HG03575 (cell line): Measurements from ENCODE around the gene GALP.
"Not testable (repeated sequence)": the region's sequence is repeated elsewhere in the genome, so short reads cannot be mapped to it uniquely, and the experiment has no call there.

ENCODE experiments used
- ATAC-seq: cut with Tn5 transposase; IDR thresholded peaks from one replicate; pipeline ENCODE4 v1.9.1; 2021; ENCODE audit not compliant: unreplicated experiment, insufficient number of reproducible peaks, low FRiP score; ENCODE audit errors: extremely low read depth

GALP gene

DNA sequence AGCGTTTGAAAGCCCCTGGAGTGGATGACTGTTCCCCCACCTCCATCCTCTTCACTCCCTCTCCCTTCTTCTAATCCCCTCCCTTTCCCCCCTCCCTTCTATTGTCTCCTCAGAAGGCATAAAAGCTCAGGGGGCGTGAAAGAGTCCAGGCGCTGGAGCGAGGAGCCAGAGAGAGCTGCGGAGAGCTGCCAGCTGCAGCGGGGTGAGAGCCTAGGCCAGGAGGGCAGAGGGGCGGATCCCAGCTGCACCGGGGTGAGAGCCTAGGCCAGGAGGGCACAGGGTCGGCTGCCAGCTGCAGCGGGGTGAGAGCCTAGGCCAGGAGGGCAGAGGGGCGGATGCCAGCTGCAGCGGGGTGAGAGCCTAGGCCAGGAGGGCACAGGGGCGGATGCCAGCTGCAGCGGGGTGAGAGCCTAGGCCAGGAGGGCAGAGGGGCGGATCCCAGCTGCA, at the start of gene GALP:
GALP (plus strand) TSS at position 148 of the 447 bp plus-strand sequence. CDS start 1,101 bp downstream, outside the sequence.
- not testable (repeated sequence) for ATAC-seq

DNA sequence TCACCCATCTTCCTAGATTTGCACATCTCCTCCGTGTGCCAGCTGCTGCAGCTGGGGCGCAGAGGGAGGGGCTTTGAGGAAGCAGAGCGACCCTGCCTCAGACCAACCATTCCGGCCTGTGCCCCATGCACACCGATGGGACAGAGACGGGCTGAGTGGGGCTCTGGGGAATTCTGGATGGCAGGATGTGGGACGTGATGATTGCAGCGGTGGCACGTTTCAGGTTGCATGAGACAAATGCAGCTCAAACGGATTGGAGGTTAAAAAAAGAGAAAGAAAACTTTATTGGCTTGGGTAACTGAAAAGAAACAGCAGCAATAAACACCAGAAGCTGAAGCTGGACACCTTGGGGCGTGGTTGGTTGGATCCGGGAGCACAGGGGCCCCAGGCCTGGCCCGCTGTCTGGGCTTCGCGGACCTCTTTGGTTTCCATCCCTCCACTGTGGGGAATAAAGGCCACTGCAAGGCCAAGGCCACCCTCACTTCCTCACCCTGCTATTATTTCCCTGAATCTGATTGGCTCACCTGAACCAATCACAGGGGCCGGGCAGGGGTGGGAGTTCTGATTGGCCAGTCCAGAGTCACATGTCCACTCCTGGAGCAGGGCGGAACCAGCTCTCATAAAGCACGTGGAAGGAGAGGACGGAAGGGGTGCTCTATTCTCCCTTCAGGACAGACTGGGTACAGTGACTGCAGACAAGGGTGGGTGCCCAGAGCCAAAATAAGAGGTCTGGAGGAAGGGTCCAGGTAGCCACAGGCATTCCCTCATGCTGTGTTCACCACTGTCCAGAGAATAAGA, 48.6 kb upstream of the GALP start:
- ATAC-seq, result no peak

DNA sequence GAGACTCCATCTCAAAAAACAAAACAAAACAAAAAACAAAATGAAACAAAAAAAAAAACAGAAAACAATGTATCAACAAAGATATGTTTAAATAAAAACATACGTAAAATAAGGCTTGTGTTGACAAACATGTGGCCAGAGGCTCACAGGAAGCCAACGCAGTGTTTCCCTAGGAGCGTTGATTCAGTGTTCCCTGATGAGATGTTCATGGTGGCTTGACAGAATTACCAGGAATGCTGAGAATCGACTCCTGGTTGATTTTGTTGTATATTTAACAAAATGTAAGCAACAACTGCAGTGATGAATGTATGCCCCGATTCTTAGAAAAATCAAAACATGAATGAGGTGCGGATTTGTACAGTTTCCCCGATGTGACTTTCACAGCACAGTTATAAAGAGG, 45.8 kb upstream of the GALP start:
- ATAC-seq, result no peak

GRCh38 chr19:56131651-56132050, 44.2 kb upstream of the GALP start:
- no peak for ATAC-seq

- no peak for ATAC-seq
Measured at GRCh38 chr19:56132316-56132822, 43.4 kb upstream of the GALP start.

DNA sequence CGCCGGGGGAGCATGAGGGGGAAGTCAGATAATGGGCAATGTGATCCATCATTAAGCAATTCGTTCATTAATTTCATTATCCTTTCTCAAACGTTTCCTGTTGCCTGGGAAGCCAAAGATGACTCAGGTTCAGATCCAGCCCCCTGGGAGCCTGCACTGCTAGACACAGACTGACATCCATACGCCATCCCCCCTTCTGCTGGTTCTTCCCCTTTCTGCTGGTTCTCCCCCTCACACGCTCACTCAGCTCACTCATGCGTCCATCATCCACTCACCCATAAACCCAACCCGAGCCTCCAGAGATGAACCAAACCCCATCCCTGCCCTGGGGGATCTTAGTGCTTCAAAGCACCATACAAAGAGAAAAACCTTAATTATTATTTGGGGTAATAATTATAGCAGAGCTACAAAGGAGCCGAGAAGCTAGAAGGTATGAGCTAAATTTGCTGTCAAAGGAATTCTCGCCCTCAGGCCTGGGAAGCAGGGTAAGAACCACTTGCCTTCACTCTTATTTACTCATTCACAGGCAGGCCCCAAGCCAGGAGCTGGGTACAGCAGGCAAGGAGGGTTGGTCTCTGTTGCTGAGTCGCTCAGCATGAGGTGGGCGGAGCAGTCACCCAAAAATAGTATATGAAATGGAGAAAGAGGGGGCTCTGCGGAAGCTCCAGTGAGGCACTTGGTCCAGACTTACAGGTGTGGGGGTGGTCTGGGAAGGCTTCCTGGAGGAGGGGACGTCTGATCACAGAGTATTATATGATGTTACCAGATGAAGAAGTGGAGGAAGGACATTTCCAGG, 41.8 kb upstream of the GALP start:
- ATAC-seq, result no peak

- ATAC-seq, result no peak
Measured at GRCh38 chr19:56134654-56134921, 41.2 kb upstream of the GALP start.

DNA sequence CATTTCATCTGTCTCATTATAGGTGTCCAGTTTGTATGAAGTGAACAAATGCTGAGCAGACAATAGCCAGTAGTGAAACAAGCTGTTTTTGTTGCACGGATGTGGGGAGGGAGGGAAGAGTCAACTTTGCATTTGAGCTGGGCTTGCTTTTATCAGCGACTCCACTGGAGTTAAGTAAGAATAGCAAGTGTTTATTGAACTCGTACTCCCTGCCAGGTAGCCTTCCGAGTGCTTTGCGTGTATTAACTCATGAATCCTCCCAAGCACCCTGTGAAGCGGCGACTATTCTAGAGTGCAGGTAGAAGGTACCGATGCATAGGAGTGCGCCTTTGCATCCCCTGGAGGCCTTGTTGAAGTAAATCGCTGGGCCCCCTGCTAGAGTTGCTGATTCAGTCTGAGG, 39.4 kb upstream of the GALP start:
- ATAC-seq, result no peak

- ATAC-seq, result no peak
Measured at GRCh38 chr19:56137405-56137804, 38.4 kb upstream of the GALP start.

- ATAC-seq, result no peak
Measured at GRCh38 chr19:56138069-56138468, 37.7 kb upstream of the GALP start.

DNA sequence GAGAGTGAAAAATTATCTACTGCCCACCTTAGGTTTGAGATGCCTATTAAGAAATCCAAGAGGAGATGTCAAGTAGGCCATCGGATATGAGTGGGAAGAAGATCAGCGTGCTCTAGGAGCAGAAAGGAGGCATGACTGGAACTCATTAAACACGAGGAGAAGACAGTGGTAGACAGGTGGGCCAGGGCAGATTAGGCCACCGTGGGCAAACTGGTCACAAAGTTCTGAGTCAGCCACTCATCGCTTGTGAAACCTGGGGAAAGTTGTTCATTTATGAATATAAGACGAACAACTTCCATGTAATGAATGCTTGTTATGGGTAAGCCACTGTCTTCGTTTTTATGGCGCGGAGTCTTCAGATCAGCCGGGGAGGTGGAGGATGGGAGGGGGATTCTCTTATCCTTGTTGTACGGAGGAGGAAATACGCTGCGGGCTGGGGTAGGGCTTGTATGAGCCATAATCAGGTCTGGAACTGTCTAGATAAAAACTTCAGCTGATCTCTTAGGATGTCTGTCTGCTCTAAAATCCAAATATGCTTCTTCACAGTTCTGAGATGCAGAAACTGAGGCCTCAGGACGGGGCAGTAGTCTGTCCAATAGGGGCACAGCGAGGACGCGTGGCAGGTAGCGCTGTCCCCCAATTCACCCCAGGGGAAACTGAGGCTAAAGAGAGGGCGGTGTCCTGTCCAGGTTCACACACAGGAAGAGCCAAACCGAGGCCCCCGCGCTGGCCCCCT, 35.8 kb upstream of the GALP start:
- ATAC-seq, result no peak

DNA sequence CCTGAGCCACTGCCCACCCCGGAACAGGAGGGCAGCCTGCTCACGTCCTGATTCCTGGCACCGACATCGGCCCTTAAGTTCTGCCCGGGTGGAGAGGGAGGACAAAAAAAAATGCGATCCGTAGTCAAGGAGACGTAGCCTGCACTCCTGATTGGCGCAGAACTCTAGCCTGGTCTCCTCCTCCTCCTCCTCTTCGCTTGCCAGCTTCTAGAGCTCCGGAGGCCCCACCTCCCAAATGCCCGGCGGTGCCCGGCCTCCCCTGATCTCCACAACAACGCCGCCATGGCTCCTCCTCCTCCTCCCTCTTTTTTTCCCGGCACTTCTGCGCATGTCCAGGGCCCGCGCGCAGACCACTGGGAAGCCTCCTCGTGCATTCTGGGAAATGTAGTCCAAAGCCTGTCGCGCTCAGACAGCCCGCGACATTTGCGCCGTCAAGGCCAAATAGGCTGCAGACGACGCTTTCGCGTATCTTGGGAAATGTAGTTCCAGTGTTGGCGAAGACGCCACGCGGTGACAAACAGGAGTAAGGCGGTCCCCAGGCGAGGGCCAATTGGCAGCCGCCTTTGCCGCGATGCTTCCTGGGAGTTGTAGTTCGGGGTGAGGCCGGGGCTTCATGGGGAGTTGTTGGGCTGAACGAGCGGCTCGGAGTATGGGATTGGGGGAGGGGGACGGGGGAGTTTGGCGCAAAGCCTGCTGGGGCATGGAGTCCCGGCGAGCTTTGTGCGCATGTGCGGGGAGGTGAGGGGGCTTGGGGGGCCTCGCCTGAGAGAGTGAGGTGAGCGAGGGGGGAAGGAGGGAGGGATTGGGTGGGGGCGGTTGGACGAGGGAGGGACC, 35.0 kb upstream of the GALP start, which contains the start of gene ZNF444:
ZNF444 (plus strand) TSS at position 705 of the 834 bp plus-strand sequence. CDS start 5,625 bp downstream, outside the sequence.
- peak; percentile 69 for ATAC-seq

DNA sequence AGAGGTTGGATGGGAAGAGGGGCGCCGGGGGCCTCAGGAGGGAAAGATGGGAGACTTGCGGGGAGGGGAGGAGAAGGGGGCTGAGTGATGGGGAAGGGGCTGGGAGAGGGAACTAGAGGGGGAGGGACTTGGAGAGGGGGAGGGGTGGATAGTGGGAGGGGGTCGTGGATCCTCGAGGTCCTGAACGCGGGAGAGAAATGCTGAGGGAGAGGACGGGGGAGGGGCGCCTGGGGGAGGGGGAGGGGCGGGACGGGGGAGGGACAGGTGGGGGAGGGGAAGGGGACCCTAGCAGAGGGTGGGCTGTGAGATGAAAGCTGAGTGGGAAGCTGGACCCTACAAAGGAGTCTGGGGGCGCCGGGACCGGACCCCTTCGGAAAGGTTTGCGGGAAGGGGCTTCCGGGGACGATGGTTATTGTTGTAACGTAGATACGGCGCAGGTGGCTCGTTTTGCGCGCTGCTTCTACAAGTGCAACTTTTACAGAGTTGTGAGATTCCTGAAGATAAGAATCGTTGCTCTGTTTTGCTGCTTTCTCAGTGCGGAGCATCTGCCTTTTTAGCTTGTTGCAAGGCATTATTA, 34.3 kb upstream of the GALP start:
- no peak for ATAC-seq

DNA sequence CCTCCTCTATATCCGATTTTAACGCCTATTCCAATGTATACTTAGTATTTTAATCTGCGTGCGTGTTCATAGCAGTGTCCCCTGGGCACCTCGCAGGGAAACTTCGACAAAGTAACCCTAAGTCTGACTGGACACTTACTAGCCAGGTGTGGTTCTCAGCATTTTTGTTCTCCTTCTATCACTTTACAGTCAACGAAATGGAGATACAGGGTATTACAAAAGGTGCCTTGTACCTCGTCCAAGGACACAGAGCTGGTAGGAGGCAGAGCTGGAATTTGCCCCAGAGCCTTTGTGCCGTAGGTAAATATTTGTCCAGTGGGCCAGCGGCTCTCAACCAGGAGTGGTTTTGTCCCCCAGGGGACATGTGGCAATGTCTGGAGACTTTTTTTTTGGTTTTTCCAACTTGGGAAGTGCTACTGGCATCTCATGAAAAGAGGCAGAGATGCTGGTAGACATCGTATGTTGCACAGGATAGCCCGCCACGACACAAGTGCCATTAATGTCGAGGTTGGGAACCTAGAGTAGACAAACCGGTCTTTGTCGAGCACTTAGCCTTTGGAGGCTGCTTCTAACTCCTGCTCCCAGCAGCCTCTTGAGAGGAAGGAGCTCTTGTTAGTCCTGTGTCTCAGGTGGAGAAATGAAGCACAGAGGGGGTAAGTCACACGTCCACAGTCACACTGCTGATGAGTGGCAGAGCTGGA, 33.6 kb upstream of the GALP start:
- no peak for ATAC-seq

- no peak for ATAC-seq
Measured at GRCh38 chr19:56142897-56143434, 32.8 kb upstream of the GALP start.

DNA sequence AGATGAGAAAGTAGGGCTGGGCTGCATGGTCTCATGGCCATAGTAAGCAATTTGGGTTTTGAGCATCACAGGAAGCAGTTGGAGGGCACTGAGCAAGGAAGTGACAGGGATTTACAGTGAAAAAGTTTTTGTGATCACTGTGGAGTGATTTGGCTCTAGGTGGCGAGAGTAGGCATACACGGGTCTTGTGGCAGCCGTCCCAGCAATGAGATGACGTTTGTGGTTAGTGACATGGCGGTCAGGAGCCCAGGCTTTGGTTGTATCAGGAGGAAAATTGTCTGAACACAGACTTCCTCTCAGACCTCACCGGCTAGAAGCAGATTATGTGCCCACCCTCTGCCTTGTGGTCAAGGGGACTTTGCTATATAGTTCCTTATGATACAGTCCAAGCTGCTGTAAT, 31.4 kb upstream of the GALP start:
- no peak for ATAC-seq

GRCh38 chr19:56144831-56145230, 31.0 kb upstream of the GALP start:
- ATAC-seq, result no peak

- ATAC-seq, result no peak
Measured at GRCh38 chr19:56145698-56146097, 30.1 kb upstream of the GALP start.
